ENCODE data around the gene RCN2. TPM values are rescaled to one million over a fixed set of nuclear protein-coding genes. Genes with fewer than 3 reads are reported as not detected.

The RCN2 gene
- total and polyA plus RNA-seq, 2 of the 13 experiments (the other 11 are each of a cell fraction or from before 2014, with no cell fraction given) = 84.4 to 89.0 TPM

DNA sequence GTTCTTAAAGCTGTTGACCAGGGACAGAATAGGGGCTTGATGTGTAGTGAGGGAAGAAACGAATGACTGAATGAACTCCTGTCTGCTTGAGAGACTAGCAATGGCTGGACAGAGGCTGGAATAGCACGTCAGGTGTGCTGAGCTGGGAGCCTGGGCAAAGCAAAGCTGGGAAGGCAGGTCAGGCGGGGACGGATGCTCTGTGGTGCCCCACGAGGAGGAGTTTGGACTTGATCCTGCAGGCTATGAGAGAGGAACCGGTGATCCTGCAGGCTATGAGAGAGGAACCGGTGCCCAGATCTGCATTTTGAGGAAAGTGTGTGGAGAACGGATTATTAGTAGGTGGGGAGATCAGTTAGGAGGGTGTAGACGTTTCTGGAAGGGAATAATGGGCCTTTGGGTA, 32.0 kb downstream of the RCN2 start (continued):
- TF ChIP-seq, protein P1, sequence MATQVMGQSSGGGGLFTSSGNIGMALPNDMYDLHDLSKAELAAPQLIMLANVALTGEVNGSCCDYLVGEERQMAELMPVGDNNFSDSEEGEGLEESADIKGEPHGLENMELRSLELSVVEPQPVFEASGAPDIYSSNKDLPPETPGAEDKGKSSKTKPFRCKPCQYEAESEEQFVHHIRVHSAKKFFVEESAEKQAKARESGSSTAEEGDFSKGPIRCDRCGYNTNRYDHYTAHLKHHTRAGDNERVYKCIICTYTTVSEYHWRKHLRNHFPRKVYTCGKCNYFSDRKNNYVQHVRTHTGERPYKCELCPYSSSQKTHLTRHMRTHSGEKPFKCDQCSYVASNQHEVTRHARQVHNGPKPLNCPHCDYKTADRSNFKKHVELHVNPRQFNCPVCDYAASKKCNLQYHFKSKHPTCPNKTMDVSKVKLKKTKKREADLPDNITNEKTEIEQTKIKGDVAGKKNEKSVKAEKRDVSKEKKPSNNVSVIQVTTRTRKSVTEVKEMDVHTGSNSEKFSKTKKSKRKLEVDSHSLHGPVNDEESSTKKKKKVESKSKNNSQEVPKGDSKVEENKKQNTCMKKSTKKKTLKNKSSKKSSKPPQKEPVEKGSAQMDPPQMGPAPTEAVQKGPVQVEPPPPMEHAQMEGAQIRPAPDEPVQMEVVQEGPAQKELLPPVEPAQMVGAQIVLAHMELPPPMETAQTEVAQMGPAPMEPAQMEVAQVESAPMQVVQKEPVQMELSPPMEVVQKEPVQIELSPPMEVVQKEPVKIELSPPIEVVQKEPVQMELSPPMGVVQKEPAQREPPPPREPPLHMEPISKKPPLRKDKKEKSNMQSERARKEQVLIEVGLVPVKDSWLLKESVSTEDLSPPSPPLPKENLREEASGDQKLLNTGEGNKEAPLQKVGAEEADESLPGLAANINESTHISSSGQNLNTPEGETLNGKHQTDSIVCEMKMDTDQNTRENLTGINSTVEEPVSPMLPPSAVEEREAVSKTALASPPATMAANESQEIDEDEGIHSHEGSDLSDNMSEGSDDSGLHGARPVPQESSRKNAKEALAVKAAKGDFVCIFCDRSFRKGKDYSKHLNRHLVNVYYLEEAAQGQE (IDR thresholded peaks at IDR 0.05; ENCODE audit: borderline replicate concordance in 1 of 2, low read depth in 1 of 2, low read length in 2 of 2) = no peak
- TF ChIP-seq BRD4 (CRISPR knock-in tag; IDR thresholded peaks at IDR 0.05) = no peak
- peak; percentile 22 for TF ChIP-seq XRCC5 (optimal IDR thresholded peaks at IDR 0.05; ENCODE audit: low read length)
- TF ChIP-seq, protein P2, sequence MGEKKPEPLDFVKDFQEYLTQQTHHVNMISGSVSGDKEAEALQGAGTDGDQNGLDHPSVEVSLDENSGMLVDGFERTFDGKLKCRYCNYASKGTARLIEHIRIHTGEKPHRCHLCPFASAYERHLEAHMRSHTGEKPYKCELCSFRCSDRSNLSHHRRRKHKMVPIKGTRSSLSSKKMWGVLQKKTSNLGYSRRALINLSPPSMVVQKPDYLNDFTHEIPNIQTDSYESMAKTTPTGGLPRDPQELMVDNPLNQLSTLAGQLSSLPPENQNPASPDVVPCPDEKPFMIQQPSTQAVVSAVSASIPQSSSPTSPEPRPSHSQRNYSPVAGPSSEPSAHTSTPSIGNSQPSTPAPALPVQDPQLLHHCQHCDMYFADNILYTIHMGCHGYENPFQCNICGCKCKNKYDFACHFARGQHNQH (CRISPR knock-in tag; IDR thresholded peaks at IDR 0.05) = no peak
- TF ChIP-seq, protein P3, sequence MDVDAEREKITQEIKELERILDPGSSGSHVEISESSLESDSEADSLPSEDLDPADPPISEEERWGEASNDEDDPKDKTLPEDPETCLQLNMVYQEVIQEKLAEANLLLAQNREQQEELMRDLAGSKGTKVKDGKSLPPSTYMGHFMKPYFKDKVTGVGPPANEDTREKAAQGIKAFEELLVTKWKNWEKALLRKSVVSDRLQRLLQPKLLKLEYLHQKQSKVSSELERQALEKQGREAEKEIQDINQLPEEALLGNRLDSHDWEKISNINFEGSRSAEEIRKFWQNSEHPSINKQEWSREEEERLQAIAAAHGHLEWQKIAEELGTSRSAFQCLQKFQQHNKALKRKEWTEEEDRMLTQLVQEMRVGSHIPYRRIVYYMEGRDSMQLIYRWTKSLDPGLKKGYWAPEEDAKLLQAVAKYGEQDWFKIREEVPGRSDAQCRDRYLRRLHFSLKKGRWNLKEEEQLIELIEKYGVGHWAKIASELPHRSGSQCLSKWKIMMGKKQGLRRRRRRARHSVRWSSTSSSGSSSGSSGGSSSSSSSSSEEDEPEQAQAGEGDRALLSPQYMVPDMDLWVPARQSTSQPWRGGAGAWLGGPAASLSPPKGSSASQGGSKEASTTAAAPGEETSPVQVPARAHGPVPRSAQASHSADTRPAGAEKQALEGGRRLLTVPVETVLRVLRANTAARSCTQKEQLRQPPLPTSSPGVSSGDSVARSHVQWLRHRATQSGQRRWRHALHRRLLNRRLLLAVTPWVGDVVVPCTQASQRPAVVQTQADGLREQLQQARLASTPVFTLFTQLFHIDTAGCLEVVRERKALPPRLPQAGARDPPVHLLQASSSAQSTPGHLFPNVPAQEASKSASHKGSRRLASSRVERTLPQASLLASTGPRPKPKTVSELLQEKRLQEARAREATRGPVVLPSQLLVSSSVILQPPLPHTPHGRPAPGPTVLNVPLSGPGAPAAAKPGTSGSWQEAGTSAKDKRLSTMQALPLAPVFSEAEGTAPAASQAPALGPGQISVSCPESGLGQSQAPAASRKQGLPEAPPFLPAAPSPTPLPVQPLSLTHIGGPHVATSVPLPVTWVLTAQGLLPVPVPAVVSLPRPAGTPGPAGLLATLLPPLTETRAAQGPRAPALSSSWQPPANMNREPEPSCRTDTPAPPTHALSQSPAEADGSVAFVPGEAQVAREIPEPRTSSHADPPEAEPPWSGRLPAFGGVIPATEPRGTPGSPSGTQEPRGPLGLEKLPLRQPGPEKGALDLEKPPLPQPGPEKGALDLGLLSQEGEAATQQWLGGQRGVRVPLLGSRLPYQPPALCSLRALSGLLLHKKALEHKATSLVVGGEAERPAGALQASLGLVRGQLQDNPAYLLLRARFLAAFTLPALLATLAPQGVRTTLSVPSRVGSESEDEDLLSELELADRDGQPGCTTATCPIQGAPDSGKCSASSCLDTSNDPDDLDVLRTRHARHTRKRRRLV (CRISPR knock-in tag; IDR thresholded peaks at IDR 0.05) = no peak
- TF ChIP-seq TARDBP (CRISPR knock-in tag; IDR thresholded peaks at IDR 0.05) = 0 out of 2 replicates have a peak, but pooled peaks have one; percentile 30
- no peak for TF ChIP-seq HOXA9 (CRISPR knock-in tag; IDR thresholded peaks at IDR 0.05; ENCODE audit: borderline replicate concordance)
- TF ChIP-seq CHD4 (IDR thresholded peaks at IDR 0.05; ENCODE audit: borderline replicate concordance, low read length) = no peak
- TF ChIP-seq ZNF20 (CRISPR knock-in tag; IDR thresholded peaks at IDR 0.05) = no peak
